ENCODE data around the gene PIP5K1B.
"Not testable (repeated sequence)": the region's sequence is repeated elsewhere in the genome, so short reads cannot be mapped to it uniquely, and the experiment has no call there.

The PIP5K1B gene

GRCh38 chr9:69030851-69031645, 326.0 kb downstream of the PIP5K1B start:
- no peak for DNase-seq (ENCODE audit: low spot score)

- DNase-seq (ENCODE audit: low spot score): no peak
Measured at GRCh38 chr9:69034071-69034470, 329.0 kb downstream of the PIP5K1B start.

- peak; percentile 71 for DNase-seq (ENCODE audit: low spot score)
Measured at GRCh38 chr9:69035438-69036308, 330.6 kb downstream of the PIP5K1B start, which contains the start of gene FXN. TSS of gene FXN (plus strand) at chr9:69035752. CDS start at chr9:69035783, 31 bp downstream.

DNA sequence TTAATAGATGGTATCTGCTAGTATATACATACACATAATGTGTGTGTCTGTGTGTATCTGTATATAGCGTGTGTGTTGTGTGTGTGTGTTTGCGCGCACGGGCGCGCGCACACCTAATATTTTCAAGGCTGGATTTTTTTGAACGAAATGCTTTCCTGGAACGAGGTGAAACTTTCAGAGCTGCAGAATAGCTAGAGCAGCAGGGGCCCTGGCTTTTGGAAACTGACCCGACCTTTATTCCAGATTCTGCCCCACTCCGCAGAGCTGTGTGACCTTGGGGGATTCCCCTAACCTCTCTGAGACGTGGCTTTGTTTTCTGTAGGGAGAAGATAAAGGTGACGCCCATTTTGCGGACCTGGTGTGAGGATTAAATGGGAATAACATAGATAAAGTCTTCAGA, 331.3 kb downstream of the PIP5K1B start:
- DNase-seq (ENCODE audit: low spot score): no peak

- no peak for DNase-seq (ENCODE audit: low spot score)
Measured at GRCh38 chr9:69036799-69037198, 331.8 kb downstream of the PIP5K1B start.

DNA sequence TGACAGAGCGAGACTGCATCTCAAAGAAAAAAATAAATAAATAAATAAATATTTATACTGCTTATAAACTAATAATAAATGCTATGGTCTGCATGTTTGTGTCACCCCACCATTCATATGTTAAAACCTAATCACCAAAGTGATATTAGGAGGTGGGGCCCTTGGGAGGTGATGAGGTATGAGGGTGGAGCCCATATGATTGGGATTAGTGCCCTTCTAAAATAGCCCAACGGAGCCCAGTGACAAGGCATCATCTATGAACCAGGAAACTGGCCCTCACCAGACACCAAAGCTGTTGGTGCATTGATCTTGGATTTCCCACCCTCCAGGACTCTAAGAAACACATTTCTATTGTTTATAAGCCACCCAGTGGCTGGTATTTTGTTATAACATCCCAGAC, 335.6 kb downstream of the PIP5K1B start:
- DNase-seq (ENCODE audit: low spot score): no peak

DNA sequence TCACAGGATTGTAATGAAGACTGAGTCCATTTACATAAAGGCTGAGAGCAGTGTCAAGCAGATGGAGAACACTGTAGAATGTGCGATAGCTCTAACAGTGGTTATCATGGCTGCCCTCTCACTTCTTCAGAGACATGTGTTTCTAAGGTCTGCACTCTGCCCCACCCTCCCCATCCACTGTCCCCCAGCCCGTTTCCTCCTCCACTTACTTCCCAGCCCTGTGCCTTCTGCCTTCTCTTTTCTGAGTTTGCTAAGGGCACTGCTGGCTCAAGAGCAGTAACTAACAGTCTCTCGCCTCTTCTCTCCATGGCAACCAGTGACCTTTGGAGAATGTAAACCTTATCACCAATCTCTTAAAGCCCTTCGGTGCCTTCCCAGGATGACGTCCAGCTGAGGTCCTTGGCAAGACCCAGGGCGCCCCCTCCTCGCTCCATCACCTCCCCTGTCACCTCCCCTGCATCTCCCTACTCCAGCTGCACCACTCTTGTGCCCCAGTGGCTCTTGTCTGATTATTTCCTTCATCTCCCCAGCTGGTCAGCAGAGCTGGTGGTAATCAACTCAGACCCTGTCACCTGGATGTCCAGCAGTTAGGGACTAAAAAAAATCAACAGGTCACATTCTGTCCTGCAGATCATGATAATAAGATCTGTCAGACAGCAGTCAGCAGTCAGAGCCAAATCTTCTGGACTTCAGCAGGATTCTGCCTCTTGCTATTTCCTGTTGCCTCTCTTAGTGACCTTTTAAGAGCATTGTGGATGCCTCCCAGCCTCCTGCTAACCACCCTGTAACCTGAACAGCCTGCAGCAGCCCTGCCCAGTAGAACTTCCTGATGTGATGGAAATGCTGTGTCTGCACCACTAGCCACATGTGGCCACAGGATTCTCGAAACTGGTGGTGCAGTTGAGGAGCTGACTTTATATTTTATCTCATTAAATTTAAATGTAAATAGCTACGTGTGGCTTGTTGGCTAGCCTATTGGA, 339.5 kb downstream of the PIP5K1B start:
- no peak for DNase-seq (ENCODE audit: low spot score)

DNA sequence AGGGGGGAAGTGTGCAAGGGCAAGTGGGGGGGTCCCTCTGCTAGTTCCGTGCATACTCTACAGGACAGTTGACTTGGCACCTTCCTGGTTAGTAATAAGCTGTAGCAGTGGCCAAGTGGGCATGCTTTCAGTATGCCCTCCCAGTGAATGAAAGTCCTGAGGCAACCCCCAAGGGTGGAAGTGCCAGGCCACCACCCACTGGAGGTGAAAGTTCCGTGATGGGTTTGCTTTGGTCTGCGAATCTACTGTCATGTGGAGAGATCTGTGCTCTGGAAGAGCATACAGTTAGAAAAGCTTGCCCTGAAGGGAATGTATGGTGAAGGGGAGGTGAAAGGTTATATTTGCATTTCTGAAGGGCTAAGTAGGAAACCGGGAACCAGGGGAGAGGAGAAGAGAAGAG, 340.8 kb downstream of the PIP5K1B start:
- no peak for DNase-seq (ENCODE audit: low spot score)

GRCh38 chr9:69046723-69047122, 341.7 kb downstream of the PIP5K1B start:
- no peak for DNase-seq (ENCODE audit: low spot score)

DNA sequence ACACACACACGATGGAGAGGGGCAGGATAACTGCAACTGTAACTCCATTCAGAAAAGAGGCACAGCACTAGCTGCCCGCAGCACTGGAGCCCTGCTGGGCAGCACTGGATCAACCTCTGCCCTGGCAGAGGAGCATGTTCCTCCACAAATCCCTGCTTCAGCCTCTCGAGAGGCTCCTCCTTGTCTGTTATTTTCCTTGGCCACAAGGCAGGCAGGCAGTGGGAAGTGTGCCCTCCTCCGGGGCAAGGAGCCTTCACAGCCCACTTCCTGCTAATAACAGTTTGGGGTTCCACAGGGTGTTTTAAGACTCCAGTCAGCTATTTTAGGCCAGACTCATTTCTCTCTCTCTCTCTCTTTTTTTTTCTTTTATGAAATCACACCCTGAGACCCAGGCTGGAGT, 342.3 kb downstream of the PIP5K1B start:
- no peak for DNase-seq (ENCODE audit: low spot score)

GRCh38 chr9:69049094-69049493, 344.1 kb downstream of the PIP5K1B start:
- no peak for DNase-seq (ENCODE audit: low spot score)

DNA sequence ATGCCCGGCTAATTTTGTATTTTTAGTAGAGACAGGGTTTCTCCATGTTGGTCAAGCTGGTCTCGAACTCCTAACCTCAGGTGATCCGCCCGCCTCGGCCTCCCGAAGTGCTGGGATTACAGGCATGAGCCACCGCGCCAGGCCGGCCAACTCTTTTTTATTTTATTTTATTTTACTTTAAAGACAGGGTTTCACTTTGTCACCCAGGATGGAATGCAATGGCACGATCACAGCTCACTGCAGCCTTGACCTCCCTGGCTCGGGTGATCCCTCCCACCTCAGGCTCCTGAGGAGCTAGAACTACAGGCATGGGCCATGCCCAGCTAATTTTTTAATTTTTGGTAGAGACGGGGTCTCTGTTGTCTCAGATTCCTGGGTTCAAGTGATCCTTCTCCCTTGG, 345.9 kb downstream of the PIP5K1B start:
- DNase-seq (ENCODE audit: low spot score): not testable (repeated sequence)

- no peak for DNase-seq (ENCODE audit: low spot score)
Measured at GRCh38 chr9:69054989-69055388, 349.9 kb downstream of the PIP5K1B start.

DNA sequence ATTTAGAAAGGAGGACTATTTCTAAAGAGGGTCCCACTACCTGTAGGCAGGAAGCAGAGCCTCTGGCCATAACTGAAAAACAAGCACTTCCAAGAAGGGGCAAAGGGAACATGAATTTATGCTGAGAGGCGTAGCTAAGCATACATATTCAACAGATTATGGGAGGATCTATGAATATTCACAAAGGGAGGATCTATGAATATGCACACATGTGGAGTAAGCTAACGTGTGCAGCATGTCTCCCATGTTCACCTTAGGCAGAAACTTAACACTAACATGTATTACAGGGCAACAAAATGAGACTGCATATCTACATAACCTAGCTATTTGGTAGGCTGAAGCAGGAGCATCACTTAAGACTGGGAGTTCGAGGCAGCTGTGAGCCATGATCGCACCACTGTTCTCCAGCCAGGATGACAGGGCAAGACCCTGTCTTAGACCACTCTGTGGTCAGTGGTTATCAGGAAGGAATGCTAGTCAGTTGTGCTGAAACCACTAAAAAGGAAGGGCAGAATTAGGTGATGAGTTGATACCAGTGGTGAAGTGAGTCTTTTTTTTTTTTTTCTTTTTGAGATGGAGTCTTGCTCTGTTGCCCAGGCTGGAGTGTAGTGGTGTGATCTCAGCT, 351.3 kb downstream of the PIP5K1B start:
- no peak for DNase-seq (ENCODE audit: low spot score)

- no peak for DNase-seq (ENCODE audit: low spot score)
Measured at GRCh38 chr9:69058101-69058500, 353.1 kb downstream of the PIP5K1B start.
